HL-60 (cell line): Measurements from ENCODE around the gene YTHDF2.

Source experiments
- POLR2AphosphoS5 ChIP-seq: IDR thresholded peaks from 2 replicates; pipeline ENCODE4 v1.6.1; 2012; ENCODE audit warnings: low read depth
- TF ChIP-seq, protein P1 (sequence below): IDR thresholded peaks from one replicate; pipeline ENCODE4 v1.5.1; 2011; ENCODE audit warnings: low read length, control low read depth, inconsistent platforms; ENCODE audit not compliant: insufficient read depth

DNA sequence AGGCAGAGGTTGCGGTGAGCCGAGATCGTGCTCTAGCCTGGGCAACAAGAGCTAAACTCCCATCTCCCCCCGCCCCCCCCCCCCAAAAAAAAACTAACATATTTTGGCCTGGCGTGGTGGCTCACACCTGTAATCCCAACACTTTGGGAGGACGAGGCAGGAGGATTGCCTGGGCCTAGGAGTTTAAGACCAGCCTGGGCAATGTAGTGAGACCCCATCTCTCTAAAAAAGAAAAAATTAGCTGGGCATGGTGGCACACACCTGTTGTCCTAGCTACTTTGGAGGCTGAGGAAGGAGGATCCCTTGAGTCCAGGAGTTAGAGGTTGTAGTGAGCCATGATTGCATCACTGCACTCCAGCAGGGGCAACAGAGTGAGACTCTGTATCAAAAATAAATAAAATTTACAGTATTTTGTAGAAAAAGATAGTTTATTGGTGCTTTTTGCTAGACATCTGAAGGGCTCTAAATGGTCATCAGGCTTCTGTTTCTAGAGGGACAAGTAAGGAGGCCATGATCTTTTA is 9.0 kb downstream of the YTHDF2 start:
- no peak for TF ChIP-seq POLR2AphosphoS5
- TF ChIP-seq, protein P1, sequence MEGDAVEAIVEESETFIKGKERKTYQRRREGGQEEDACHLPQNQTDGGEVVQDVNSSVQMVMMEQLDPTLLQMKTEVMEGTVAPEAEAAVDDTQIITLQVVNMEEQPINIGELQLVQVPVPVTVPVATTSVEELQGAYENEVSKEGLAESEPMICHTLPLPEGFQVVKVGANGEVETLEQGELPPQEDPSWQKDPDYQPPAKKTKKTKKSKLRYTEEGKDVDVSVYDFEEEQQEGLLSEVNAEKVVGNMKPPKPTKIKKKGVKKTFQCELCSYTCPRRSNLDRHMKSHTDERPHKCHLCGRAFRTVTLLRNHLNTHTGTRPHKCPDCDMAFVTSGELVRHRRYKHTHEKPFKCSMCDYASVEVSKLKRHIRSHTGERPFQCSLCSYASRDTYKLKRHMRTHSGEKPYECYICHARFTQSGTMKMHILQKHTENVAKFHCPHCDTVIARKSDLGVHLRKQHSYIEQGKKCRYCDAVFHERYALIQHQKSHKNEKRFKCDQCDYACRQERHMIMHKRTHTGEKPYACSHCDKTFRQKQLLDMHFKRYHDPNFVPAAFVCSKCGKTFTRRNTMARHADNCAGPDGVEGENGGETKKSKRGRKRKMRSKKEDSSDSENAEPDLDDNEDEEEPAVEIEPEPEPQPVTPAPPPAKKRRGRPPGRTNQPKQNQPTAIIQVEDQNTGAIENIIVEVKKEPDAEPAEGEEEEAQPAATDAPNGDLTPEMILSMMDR: no peak
